ENCODE measurements around the gene PRICKLE4. TPM values are rescaled to one million over a fixed set of nuclear protein-coding genes. Genes with fewer than 3 reads are reported as not detected.

The PRICKLE4 gene
- total and polyA plus RNA-seq, 8 donors: 0.88 to 5.7 (median 1.9) TPM

DNA sequence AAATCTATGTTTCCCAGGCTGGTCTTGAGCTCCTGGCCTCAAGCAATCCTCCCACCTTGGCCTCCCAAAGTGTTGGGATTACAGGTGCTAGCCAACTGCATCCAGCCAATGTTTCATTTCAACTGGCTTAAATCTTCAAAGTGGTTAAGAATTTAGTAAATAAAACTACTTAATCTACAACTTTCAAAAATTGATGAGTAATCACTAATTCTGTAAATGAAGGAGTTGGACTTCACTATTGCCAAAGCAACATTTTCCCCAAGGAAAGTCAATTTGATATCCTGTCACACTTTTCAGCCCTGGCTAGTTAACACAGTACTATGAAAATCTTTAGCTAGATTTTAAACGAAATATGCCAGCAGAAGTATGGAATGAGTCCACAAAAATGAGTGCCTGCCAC, 10.7 kb downstream of the PRICKLE4 start:
- H3K9me3 ChIP-seq: no peaks in the 10 kb centered on the region
- 54% methylated on average over 1 of the region's 1 CpG for WGBS, 2 donors
- peaks cover 0 to 9% (median 3%) of the 10 kb centered on the region in 3 donors for H3K36me3 ChIP-seq
- FAIRE-seq (no peak), DNase-seq (no peak), ATAC-seq (no peak)
- H3K4me3 ChIP-seq: no peak overlapping the region
- intact Hi-C loops (cut with DNase I): no loop called here
- peaks cover 0 to 5% (median 4%) of the 10 kb centered on the region in 3 donors for H3K4me1 ChIP-seq
- TF ChIP-seq, protein P1, sequence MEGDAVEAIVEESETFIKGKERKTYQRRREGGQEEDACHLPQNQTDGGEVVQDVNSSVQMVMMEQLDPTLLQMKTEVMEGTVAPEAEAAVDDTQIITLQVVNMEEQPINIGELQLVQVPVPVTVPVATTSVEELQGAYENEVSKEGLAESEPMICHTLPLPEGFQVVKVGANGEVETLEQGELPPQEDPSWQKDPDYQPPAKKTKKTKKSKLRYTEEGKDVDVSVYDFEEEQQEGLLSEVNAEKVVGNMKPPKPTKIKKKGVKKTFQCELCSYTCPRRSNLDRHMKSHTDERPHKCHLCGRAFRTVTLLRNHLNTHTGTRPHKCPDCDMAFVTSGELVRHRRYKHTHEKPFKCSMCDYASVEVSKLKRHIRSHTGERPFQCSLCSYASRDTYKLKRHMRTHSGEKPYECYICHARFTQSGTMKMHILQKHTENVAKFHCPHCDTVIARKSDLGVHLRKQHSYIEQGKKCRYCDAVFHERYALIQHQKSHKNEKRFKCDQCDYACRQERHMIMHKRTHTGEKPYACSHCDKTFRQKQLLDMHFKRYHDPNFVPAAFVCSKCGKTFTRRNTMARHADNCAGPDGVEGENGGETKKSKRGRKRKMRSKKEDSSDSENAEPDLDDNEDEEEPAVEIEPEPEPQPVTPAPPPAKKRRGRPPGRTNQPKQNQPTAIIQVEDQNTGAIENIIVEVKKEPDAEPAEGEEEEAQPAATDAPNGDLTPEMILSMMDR (IDR thresholded peaks at IDR 0.05): no peak
- H3K27ac ChIP-seq: no peak overlapping the region
- no peaks in the 10 kb centered on the region for H3K27me3 ChIP-seq

DNA sequence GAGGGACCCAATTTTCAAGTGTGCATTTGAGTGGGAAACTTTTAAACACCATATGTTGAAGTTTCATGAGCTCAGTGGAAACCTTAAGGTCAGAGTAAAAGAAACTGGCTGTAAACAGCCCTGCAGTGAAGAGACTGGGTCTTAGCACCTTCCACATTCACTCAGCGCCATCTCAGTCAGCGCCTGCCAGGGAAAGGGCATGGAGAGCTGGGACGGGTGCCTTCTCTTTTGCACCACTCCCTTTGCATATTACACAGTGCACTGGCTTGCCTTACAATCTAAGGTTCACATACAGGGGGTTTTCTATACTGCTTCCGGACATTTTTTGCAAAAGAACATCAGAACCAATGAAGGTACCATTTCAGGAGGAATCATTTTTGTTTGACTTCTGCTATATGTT, 11.4 kb downstream of the PRICKLE4 start:
- no peaks in the 10 kb centered on the region for H3K27me3 ChIP-seq
- no peaks in the 10 kb centered on the region for H3K9me3 ChIP-seq
- H3K4me3 ChIP-seq: no peak overlapping the region
- peaks cover 0 to 5% (median 4%) of the 10 kb centered on the region in 3 donors for H3K4me1 ChIP-seq
- intact Hi-C loops (cut with DNase I): no loop called here
- H3K36me3 ChIP-seq: peaks cover 0 to 9% (median 3%) of the 10 kb centered on the region in 3 donors
- TF ChIP-seq, protein P1 (IDR thresholded peaks at IDR 0.05): no peak
- ATAC-seq (no peak), DNase-seq (no peak), FAIRE-seq (no peak)
- H3K27ac ChIP-seq: no peak overlapping the region
- WGBS, 2 donors: 84 to 87% methylated on average over 4 of the region's 4 CpGs

DNA sequence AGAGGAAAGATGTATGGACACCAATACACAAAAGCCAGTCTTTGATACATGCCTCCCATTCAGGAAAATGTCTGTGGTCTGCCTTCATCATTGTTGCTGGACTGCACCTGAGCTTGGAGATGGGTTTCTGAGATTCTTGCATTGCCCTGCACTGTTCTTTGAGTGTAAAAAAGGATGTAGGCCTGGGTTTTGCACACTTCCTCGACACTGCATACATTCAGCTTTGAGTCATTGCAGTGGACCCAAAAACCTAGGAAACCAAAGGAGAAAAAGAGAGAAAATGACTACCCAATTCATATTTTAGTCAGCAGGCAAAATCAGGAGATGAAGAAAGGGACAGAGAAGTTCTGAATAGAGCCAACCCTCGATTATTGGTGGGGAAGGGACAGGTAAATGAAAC, 15.9 kb downstream of the PRICKLE4 start:
- FAIRE-seq (no peak), ATAC-seq (no peak), DNase-seq (no peak)
- Histone ChIP-seq H3K4me3 (no peak overlapping the region), H3K9me3 (no peaks in the 10 kb centered on the region), H3K27me3 (no peaks in the 10 kb centered on the region), H3K27ac (no peak overlapping the region), H3K36me3 (no peaks in the 10 kb centered on the region), H3K4me1 (no peaks in the 10 kb centered on the region)
- 63 to 90% methylated on average over 2 of the region's 2 CpGs for WGBS, 2 donors
- intact Hi-C loops (cut with DNase I): no loop called here
- TF ChIP-seq, protein P1 (IDR thresholded peaks at IDR 0.05): no peak

DNA sequence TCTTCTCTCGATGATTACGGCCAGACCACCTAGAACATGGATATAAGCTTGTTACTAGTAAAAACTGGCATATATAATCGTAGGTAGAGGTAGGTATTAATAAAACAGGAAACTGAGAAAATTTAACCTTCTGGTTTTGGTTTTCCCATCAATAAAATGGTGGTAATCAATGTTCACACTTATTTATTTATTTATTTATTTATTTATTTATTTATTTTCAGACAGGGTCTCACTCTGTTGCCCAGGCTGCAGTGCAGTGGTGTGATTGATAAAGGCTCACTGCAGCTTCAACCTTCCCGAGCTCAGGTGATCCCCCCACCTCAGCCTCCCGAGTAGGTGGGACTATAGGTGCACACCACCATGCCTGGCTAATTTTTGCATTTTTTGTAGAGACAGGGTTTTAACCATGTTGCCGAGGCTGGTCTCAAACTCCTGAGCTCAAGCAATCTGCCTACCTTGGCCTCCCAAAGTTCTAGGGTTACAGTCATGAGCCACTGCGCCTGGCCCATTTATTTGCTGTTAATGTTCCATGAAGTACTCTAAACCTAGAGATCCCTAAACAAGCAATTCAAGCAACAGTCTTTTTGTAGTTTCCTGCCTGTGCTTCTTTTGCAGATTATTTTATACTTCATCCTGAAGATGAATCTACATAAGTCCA, 18.4 kb downstream of the PRICKLE4 start:
- no peaks in the 10 kb centered on the region for H3K36me3 ChIP-seq
- TF ChIP-seq, protein P1 (IDR thresholded peaks at IDR 0.05): no peak
- H3K9me3 ChIP-seq: no peaks in the 10 kb centered on the region
- no peak overlapping the region for H3K4me3 ChIP-seq
- intact Hi-C loops (cut with DNase I): no loop called here
- ATAC-seq (no peak), FAIRE-seq (no peak), DNase-seq (no peak)
- H3K27me3 ChIP-seq: no peaks in the 10 kb centered on the region
- 91 to 96% methylated on average over 7 of the region's 7 CpGs for WGBS, 2 donors
- no peak overlapping the region for H3K27ac ChIP-seq
- no peaks in the 10 kb centered on the region for H3K4me1 ChIP-seq

DNA sequence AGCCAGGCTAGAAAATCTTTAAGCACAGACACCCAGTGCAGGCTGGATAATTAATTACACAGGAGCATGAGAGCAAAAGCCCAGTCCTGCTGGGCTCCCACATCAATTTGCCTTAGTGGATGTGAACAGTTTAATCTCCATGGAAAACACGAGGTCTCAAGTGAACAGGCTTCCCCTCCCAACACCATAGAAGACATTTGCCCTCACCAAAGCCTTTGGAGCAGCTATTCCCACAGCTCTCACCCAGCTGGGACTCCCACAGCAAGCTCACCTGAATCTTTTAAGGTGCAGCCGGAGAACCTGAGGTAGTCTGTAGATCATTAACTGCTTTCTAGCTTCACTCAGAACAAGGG, 19.0 kb downstream of the PRICKLE4 start:
- no peaks in the 10 kb centered on the region for H3K36me3 ChIP-seq
- H3K4me3 ChIP-seq: no peak overlapping the region
- ATAC-seq: no peak
- no peak overlapping the region for H3K27ac ChIP-seq
- no peak for FAIRE-seq
- WGBS, 2 donors: 71 to 76% methylated on average over 2 of the region's 2 CpGs
- no peaks in the 10 kb centered on the region for H3K9me3 ChIP-seq
- no peaks in the 10 kb centered on the region for H3K4me1 ChIP-seq
- TF ChIP-seq, protein P1 (IDR thresholded peaks at IDR 0.05): no peak
- no peaks in the 10 kb centered on the region for H3K27me3 ChIP-seq
- no peak for DNase-seq
- intact Hi-C loops (cut with DNase I): no loop called here

All from pancreas (tissue), 10 donors.